Posterior cingulate gyrus (tissue), 11 donors: ENCODE measurements around the gene SPEN.
A peak's percentile ranks its signal among the peaks of the same experiment; 100 is the strongest.

Experiments
- DNase-seq, 10 donors: peaks; one replicate each; pipeline versions ENCODE4 v3.0.0 to v3.0.0-alpha.2; 2020 to 2021; ENCODE audit warnings: mixed read lengths in 3 of 10
- intact Hi-C: fragments of 100-400 bp; cut with DNase I; formaldehyde crosslinking; loops from one replicate; pipeline ENCODE4 v1.15.1; 2023

SPEN gene

GRCh38 chr1:15955552-15955951, 108.0 kb downstream of the SPEN start:
- DNase-seq: no peak
- intact Hi-C loops: no loop called here

DNA sequence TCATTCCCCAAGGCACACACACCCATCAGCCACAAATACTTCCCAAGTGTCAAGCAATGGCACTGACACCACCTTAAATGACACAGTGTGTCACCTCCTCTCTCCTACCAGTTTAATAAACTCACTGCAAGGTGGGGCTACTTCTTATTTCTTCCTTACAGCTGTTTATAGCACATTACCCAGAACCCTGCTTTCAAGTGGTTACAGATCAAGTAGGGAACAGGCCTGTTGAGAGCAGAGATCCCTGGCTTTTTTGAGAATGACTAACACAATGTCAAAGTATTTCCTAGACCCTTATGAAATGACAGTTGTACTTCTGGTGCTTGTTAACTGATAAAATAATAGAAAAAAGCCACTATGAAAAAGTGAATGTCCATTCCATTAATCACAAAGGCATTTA, 108.6 kb downstream of the SPEN start:
- intact Hi-C loops: no loop called here

GRCh38 chr1:15957221-15958095, 110.0 kb downstream of the SPEN start:
- intact Hi-C loops: no loop called here
- DNase-seq: no peak

More for the DNA sequence above, 108.6 kb downstream of the SPEN start:
- DNase-seq: no peak

GRCh38 chr1:15958111-15958510, 110.6 kb downstream of the SPEN start:
- intact Hi-C loops: no loop called here
- no peak for DNase-seq

DNA sequence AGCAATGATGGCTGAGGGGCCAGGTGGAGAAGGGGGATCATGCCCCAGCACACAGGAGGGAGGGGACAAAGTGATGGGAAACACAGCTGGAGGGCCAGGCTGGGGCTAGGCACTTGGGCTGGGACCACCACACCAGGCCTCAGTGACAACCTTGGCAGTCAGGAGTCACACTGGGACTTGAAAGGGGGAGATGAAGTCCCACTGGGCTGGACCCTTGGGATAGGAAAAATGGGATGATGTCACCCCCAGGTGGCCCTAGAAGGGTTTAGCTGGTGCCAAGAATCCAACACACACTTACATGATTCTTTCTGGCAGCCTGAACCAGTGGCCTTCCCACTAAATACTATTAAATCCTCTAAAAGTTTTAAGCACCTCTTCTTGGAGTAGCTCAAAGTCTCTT, 111.3 kb downstream of the SPEN start:
- intact Hi-C loops: no loop called here
- no peak for DNase-seq

DNA sequence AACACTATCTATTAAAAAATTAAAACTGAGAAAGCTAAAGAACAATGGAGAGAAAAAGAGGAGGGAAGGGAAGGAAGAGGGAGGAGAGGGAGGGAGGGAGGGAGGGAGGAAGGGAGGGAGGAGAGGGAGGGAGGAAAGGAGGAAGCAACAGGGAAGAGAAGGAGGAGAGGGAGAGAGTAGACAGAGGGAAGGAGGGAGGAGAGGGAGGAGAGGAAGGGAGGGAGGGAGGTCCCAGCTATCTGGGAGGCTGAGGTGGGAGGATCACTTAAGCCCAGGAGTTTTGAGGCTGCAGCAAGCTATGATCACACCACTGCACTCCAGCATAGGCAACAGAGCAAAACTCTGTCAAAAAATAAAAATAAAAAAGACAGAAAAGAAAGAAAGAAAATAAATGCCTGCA, 111.9 kb downstream of the SPEN start:
- intact Hi-C loops: no loop called here
- DNase-seq: no peak

- DNase-seq: no peak
- intact Hi-C loops: no loop called here
Observed at GRCh38 chr1:15959827-15960446, 112.4 kb downstream of the SPEN start.

DNA sequence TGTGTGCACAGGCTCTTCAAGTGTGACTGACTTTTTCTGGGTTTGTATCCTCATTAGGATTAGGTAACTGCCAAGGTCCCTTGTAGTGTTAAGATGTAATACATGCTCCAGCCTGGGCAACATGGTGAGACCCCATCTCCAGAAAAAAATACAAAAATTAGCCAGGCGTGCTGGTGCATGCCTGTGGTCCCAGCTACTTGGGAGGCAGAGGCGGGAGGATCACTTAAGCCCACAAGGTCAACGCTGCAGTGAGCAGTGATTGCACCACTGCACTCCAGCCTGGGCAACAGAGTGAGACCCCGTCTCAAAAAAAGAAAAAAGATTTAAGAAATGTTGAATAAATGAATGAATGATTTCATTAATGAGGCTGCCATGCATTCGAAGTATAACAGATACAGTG, 113.3 kb downstream of the SPEN start:
- DNase-seq: no peak
- intact Hi-C loops: no loop called here

- no peak for DNase-seq
- intact Hi-C loops: no loop called here
Observed at GRCh38 chr1:15961492-15961891, 114.0 kb downstream of the SPEN start.

GRCh38 chr1:15962176-15962575, 114.7 kb downstream of the SPEN start:
- DNase-seq: no peak
- intact Hi-C loops: no loop called here

- no peak for DNase-seq
- intact Hi-C loops: no loop called here
Observed at GRCh38 chr1:15962671-15963362, 115.3 kb downstream of the SPEN start.

GRCh38 chr1:15963363-15963967, 116.0 kb downstream of the SPEN start:
- DNase-seq: no peak
- intact Hi-C loops: no loop called here

GRCh38 chr1:15963968-15964648, 116.6 kb downstream of the SPEN start:
- intact Hi-C loops: no loop called here

DNA sequence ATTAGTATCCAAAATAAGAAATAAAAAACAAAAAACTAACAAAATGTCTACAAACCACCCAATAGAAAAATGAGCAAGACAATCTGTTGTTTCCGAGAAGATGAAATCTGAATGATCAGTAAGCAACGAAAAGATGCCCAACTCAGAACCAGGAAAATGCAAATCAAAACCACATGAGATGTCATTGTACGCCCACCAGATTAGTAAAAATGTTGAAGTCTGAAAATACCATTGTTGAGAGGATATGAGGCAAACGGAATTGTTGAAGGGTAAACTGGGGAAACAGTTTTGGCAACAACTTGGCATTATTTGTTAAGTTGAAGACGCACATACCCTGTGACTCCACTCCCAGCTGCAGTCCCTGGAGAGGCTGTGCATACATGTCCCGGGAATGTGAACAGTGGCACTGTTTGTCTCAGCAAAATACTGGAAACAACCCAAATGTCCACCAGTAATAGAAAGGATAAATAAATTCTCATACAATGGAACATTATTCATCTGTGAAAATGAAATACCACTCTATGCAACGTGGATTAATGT, 117.8 kb downstream of the SPEN start:
- intact Hi-C loops: no loop called here
- peak in 5 of 10 donors; percentile 56 to 95 (median 70) for DNase-seq

More at GRCh38 chr1:15963968-15964648, 116.6 kb downstream of the SPEN start:
- DNase-seq: no peak

- intact Hi-C loops: no loop called here
- no peak for DNase-seq
Observed at GRCh38 chr1:15966081-15966955, 118.8 kb downstream of the SPEN start.

GRCh38 chr1:15966956-15967344, 119.4 kb downstream of the SPEN start:
- intact Hi-C loops: no loop called here

DNA sequence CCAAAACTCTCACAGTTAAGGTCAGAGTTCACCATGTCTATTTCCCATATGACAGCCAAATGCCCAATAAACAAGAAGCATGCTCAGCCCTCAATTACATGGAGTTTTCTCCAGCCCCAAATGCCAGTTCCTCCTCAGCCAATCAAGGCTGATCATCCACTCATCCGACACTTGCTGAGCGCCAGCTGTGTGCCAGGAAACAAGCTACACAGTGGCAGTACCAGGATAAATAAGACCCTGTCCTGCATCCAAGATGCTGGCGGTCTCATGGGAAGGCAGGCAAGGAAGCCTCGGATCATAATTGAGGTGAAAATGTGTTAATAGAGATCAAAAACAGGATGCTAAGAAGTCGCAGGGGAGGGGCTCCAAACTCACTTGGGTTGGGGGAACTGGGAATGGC, 120.7 kb downstream of the SPEN start:
- intact Hi-C loops: no loop called here
- peak in 1 of 10 donors; percentile 83 for DNase-seq

More at GRCh38 chr1:15966956-15967344, 119.4 kb downstream of the SPEN start:
- no peak for DNase-seq

- DNase-seq: no peak
- intact Hi-C loops: no loop called here
Observed at GRCh38 chr1:15969321-15969880, 121.9 kb downstream of the SPEN start.

- DNase-seq: no peak
- intact Hi-C loops: loop anchor here (10.0 kb wide), 1 partner anchor 136 kb away; no protein-coding TSS in a partner anchor
Observed at GRCh38 chr1:15970911-15971310, 123.4 kb downstream of the SPEN start.
